ENCODE results near the gene GLCCI1.
"Not testable (repeated sequence)": the region's sequence is repeated elsewhere in the genome, so short reads cannot be mapped to it uniquely, and the experiment has no call there.

Gene GLCCI1

GRCh38 chr7:7990441-7990761 is 21.8 kb downstream of the GLCCI1 start:
- ATAC-seq = no peak

GRCh38 chr7:7992506-7992905 is 23.9 kb downstream of the GLCCI1 start:
- no peak for ATAC-seq

- ATAC-seq = not testable (repeated sequence)
Observed at GRCh38 chr7:7995348-7995747, 26.8 kb downstream of the GLCCI1 start.

GRCh38 chr7:7996568-7996967 is 28.0 kb downstream of the GLCCI1 start:
- no peak for ATAC-seq

- no peak for ATAC-seq
Observed at GRCh38 chr7:8000315-8000941, 31.8 kb downstream of the GLCCI1 start.

- ATAC-seq = no peak
Observed at GRCh38 chr7:8003077-8003476, 34.5 kb downstream of the GLCCI1 start.

DNA sequence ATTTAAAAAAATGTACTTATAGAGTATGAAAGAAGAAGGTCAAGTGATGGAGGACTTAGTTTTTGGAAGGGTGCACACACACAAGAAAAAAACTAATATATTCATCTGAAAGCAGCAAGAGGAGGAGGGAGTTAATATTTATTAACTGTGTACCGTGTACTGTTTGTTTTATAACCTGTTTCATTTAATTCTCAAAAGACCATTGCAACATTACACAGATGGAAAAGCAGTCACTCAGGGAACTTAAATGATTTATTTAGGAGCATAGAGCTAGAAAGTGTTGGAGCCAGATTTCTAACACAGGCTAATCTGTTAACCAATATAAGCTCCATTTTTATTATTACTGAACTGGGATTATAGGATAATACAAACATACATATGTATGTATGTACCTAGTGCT is 36.7 kb downstream of the GLCCI1 start:
- ATAC-seq = no peak

DNA sequence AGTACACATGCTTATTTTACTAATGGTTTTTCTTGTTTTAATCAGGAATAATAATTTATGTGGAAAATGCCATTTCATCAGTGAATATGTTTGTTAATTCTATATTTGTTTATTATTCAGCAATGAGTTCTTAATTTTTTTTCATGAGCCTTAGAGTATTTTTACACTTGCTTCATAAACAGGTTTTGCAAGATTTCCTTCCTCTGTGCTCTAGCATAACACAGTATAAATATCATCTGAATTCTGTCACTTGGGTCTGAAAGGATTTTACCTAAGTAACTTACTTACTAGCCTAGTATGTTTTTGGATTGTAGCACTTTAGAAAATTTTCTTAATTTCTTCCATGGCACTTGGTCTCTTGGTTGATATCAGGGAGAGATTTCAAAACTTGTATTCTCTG is 45.8 kb downstream of the GLCCI1 start:
- no peak for ATAC-seq

GRCh38 chr7:8015100-8015745 is 46.6 kb downstream of the GLCCI1 start:
- ATAC-seq = peak; percentile 71 to 79

DNA sequence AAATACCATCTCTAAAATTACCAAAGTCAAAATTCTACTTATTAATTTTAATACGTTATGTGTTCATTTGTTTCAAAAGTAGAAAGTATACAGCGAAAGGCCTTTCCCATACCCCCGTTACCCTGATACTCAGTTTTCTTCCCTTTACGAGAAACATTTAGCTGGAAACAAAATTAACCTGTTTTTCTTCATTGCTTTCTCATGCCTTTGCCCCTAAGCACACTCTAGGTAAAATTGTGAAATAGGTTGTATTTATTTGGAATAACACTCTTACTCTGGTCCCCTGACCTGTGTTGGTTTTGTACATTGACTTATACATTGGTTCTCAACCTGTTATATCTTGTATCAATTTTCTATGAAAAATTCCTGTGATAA is 47.1 kb downstream of the GLCCI1 start:
- no peak for ATAC-seq

GRCh38 chr7:8017423-8017822 is 48.8 kb downstream of the GLCCI1 start:
- no peak for ATAC-seq

DNA sequence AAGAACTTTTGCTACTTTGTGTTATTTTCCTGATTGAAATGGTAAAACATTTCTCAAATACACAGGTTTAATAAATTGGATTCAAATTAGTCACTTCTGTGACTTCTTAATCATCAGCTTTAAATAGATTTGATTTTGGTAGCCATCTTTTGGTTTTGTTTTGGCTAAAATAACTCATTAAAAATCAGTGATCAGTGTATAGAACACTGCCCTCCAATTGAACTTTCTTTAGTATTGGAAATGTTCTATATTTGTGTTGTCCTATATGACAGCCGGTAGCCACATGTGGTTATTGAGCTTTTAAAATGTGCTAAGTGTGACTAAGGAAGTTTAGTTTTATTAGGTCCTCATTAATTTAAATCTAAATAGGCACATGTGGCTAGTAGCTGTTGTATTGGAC is 50.4 kb downstream of the GLCCI1 start:
- ATAC-seq = peak; percentile 72 to 81

DNA sequence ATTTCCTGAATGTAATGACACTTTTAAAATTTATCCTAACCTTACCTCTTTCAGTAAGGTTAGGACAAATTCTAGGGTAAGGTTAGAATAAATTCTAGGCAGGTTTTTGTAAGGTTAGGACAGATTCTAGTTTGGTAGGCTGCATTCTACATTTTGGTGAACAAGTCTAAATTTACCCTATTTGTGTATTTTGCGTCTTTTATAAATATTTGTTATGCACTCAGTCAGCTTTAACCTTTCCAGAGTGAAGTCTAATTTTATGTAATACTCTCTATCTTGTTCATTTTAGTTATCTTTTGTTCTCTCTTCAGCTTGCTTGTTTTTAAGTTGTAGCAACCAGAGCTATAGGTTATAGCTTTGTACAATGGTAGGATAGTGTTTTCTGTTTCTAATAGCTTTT is 54.0 kb downstream of the GLCCI1 start:
- no peak for ATAC-seq

- ATAC-seq = no peak
Observed at GRCh38 chr7:8035192-8035591, 66.6 kb downstream of the GLCCI1 start.

DNA sequence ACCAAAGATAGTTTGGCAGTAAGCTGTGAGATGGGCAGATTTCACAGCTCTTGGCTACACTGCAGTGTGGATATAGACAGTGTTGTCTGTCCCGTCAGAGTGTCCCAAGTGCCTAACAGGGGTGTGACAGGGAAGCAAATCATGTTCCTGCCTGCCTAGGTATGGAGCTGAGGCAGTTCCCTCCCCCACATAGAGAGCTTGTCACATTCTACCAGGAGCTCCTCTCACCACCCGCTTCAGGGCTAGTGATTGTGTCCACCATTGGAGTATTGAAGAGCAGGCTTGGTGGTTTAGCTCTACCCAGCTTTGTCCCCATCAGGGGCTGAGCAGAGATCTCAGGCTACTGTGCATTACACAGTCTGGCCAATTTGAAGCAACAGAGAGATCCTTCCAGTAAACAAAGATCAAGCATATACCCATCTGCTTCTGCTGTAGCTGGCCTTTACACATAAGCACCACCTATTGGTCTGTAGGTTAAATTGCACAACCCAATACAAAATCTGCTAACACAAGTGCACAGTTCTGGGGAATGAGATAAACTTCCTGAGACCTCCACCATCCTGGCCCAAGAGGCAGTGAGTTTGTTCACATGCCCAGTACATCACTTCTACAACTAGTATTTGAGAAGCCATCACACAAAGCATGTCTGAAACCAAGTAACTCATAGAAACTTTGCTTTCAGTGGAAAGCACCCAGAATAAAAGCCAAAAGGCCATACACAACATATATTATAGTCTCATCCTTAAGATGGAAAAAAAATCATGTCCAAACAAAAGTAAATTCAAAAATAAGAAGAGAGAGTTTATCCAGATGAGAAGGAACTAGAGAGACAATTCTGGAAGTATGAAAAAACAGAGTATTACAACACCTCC is 67.3 kb downstream of the GLCCI1 start:
- peak; percentile 57 to 64 for ATAC-seq

- ATAC-seq = no peak
Observed at GRCh38 chr7:8037151-8037550, 68.6 kb downstream of the GLCCI1 start.

- peak; percentile 22 to 69 for ATAC-seq
Observed at GRCh38 chr7:8040768-8041369, 72.3 kb downstream of the GLCCI1 start.

GRCh38 chr7:8042796-8043535 is 74.4 kb downstream of the GLCCI1 start:
- ATAC-seq = peak; percentile 30 to 34

DNA sequence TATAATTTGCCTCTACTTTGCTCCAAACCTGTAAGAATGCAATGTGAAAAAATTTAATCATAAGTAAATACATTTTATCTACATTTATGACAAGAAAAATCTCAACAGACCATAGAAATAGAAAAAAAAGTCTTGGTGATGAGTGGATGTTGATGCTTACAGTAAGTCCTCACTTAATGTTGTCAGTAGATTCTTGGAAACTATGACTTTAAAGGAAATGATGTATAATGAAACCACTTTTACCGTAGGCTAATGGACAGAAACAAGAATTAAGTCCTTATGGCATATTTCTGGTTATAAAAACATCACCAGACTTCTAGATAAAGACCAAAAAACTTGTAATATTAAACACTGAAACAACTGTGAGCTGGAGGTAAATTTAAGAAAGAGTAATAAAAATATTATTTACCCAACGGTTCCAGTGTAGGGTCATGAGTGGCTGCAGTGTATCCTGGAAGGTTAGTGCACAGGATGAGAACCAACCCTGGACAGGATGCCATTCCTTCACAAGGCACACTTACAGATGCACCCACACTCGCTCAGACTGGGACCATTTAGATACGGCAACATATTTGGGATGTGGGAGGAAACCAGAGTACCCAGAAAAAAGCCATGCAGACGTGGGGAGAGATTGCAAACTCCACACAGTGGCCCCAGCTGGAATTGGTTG is 76.3 kb downstream of the GLCCI1 start:
- ATAC-seq = peak; percentile 66 to 70

- not testable (repeated sequence) for ATAC-seq
Observed at GRCh38 chr7:8048067-8048466, 79.5 kb downstream of the GLCCI1 start.

DNA sequence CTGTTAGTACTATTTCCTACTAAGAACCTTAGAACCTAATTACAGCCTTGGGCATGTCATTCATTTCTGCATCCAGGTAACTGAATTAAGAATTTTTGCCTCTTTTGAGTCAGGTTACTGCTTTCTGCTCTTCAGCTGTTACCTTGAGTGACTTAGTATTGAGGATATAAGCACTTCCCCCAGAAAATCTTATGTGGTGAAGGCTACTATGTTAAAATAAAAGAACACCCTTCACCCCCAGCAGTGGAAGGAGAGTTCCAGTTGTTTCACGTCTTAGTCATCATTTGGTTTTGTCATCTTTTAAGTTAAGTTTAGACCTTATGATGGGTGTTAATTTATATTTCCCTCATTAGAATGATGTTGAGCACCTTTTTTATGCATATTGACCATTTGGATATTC is 82.8 kb downstream of the GLCCI1 start:
- ATAC-seq = peak; percentile 44 to 55

DNA sequence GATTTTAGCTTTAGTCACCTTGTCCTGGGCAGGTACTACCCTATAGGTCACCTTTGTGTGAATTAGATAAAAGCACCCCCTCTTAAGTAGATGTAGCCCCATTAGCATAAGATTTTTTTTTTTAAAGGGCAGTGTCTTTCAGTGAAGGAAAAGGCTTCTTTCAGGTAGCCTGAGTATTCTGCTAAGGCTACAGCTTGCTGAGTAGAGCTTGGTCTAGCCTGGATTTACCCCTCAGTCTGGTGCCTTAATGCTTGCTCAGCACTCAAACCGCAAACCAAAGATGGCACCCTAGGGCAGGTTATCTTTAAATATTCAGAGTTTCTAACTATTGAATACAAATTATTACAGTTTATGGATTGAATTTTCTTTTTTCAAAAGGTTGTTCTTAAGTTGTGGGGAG is 83.4 kb downstream of the GLCCI1 start:
- ATAC-seq = no peak

Data from activated CD4-positive, CD25-positive, alpha-beta regulatory T cell treated with anti-CD3 and anti-CD28 coated beads, Interleukin-2, amount 50 U/mL, for 24 hours (primary cell).